Esophagus muscularis mucosa (tissue), 4 donors: ENCODE measurements around the gene COX8A. TPM values are rescaled to one million over a fixed set of nuclear protein-coding genes. Genes with fewer than 3 reads are reported as not detected.

Experiments
- DNase-seq: peaks from one replicate; pipeline ENCODE4 v3.0.0-alpha.2; 2017; ENCODE audit errors: extremely low spot score
- H3K27ac ChIP-seq, 4 donors: fragments of 200-600 bp; sonication (generic); replicated peaks in 1 of 4; 1 replicate in 3 of 4; 2 replicates in 1 of 4; pipeline ENCODE4 v1.5.1; 2016 to 2019; ENCODE audit warnings: mild to moderate bottlenecking in 1 of 4
- H3K27me3 ChIP-seq, 4 donors: fragments of 200-600 bp; sonication (generic); one replicate each; pipeline versions ENCODE4 v1.5.1 to v1.6.0; 2016 to 2019
- H3K36me3 ChIP-seq, 4 donors: fragments of 200-600 bp; sonication (generic); one replicate each; pipeline ENCODE4 v1.5.1; 2016 to 2019
- H3K4me1 ChIP-seq, 4 donors: fragments of 200-600 bp; sonication (generic); one replicate each; pipeline ENCODE4 v1.5.1; 2016 to 2019
- H3K4me3 ChIP-seq, 4 donors: fragments of 200-600 bp; sonication (generic); 1 replicate in 2 of 4; 2 replicates in 2 of 4; pipeline ENCODE4 v1.5.1; 2016 to 2019; ENCODE audit warnings: mild to moderate bottlenecking in 4 of 4, moderate library complexity in 1 of 4
- H3K9me3 ChIP-seq, 4 donors: fragments of 200-600 bp; sonication (generic); 1 replicate in 3 of 4; 2 replicates in 1 of 4; pipeline ENCODE4 v1.5.1; 2016 to 2019
- EP300 ChIP-seq: sonication (generic); formaldehyde crosslinking; IDR thresholded peaks from one replicate; pipeline ENCODE4 v1.6.1; 2017; ENCODE audit warnings: antibody characterized with exemption
- POLR2A ChIP-seq: fragments of 450-650 bp; IDR thresholded peaks from one replicate; pipeline ENCODE4 v1.6.1; 2017; ENCODE audit warnings: antibody characterized with exemption, moderate library complexity, mild to moderate bottlenecking, low read depth
- POLR2AphosphoS5 ChIP-seq, 2 donors: sonication (generic); formaldehyde crosslinking; IDR thresholded peaks; one replicate each; pipeline ENCODE4 v1.6.1; 2017; ENCODE audit warnings: antibody characterized with exemption in 2 of 2
- WGBS: methylation state at CpG from one replicate; pipeline ENCODE4 v1.1.5; 2018; 5-methylcytosine and 5-hydroxymethylcytosine counted together
- intact Hi-C: fragments of 100-400 bp; cut with DNase I; formaldehyde crosslinking; loops from one replicate; pipeline ENCODE4 v1.15.1; 2023
- total RNA-seq, 4 donors: library from RNA; depleted of rRNA; stranded (reverse); fragments of >200 nt; gene quantifications; one replicate each; pipeline versions ENCODE4 v1.1.0 to v1.2.1, GENCODE V29; 2016
- TF ChIP-seq, protein P1 (sequence below), 3 experiments: fragments of 200-600 bp in 2 of 3; fragments of 450-650 bp in 1 of 3; sonication (generic) in 2 of 3; IDR thresholded peaks; one replicate each; pipeline ENCODE4 v1.5.1; 2017 to 2019; ENCODE audit warnings: antibody characterized with exemption in 3 of 3, mild to moderate bottlenecking in 2 of 3, moderate library complexity in 1 of 3

COX8A gene
- total RNA-seq, 4 donors from 2014 or later: 393 to 518 (median 445) TPM

DNA sequence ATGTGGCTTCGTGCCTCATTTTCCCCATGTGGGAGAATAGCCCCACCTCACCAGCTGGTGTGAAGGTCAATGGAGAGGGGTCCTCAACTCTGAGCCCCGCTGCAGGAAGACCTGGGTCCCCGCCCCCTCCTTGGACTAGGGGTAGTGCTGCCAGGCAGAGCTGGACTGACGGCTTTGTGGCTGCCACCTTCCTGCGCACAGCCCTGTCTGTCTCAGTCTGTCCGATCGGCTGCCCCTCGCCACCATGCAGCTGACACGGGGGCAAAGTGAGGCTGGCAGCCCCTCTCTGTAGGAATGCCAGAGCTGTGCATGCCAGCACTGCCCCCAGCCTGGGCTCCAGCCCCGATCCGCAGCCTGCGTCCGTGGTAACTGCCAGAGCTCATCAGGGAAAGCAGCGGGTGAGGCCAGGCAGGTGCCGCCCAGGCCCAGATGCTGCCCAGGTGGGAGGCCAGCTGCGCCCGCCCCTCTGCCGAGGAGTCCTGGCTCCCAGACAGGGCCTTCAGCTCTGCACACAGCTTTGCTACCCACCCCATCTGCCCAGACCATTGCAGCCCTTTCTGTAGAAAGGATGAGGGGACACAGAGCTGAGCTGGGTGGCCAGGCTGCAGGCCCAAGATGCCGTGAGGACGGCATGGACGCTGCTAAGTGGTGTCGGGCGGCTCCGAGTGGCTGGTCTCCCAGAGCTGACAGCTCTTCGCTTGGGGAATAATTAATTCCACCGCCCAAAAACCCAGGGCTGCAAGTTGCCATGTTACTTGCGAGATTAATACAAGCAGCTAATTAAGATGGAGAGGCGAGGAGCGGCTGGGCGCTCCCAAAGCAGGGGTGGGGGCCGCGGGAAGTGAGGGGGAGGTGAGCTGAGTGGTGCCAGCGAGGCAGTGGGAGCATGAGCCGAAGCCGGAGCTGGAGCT lies 41.8 kb downstream of the COX8A start:
- Histone ChIP-seq H3K9me3 (no peaks in the 10 kb centered on the region), H3K27ac (no peak overlapping the region), H3K27me3 (no peaks in the 10 kb centered on the region), H3K36me3 (no peaks in the 10 kb centered on the region), H3K4me3 (no peak overlapping the region), H3K4me1 (peaks cover 0 to 21% (median 0%) of the 10 kb centered on the region in 4 donors)
- no peak for DNase-seq
- intact Hi-C loops: no loop called here
- TF ChIP-seq EP300: no peak
- TF ChIP-seq, protein P1, sequence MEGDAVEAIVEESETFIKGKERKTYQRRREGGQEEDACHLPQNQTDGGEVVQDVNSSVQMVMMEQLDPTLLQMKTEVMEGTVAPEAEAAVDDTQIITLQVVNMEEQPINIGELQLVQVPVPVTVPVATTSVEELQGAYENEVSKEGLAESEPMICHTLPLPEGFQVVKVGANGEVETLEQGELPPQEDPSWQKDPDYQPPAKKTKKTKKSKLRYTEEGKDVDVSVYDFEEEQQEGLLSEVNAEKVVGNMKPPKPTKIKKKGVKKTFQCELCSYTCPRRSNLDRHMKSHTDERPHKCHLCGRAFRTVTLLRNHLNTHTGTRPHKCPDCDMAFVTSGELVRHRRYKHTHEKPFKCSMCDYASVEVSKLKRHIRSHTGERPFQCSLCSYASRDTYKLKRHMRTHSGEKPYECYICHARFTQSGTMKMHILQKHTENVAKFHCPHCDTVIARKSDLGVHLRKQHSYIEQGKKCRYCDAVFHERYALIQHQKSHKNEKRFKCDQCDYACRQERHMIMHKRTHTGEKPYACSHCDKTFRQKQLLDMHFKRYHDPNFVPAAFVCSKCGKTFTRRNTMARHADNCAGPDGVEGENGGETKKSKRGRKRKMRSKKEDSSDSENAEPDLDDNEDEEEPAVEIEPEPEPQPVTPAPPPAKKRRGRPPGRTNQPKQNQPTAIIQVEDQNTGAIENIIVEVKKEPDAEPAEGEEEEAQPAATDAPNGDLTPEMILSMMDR (IDR thresholded peaks at IDR 0.05): no peak
- no peak for TF ChIP-seq POLR2AphosphoS5 (IDR thresholded peaks at IDR 0.05)
- no peak for TF ChIP-seq POLR2A
- WGBS: 93% methylated on average over 28 of the region's 35 CpGs

DNA sequence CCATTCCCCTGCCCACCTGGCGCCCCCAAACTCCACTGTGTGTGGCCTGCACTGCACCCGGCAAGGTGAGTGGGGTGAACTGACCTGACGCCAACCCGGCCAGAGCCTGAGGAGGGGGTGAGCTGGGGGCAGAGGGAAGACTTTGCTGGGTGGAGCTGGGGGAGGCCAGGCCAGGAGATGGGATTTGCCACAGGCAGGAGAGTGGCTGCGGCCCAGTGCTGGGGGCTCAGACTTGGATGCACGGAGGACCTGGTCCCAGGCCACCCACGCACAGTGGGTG lies 43.5 kb downstream of the COX8A start:
- no peaks in the 10 kb centered on the region for H3K36me3 ChIP-seq
- no peak for DNase-seq
- H3K4me3 ChIP-seq: no peak overlapping the region
- H3K4me1 ChIP-seq: peaks cover 0 to 21% (median 0%) of the 10 kb centered on the region in 4 donors
- H3K9me3 ChIP-seq: no peaks in the 10 kb centered on the region
- no peak overlapping the region for H3K27ac ChIP-seq
- no peaks in the 10 kb centered on the region for H3K27me3 ChIP-seq
- WGBS: 93% methylated on average over 4 of the region's 7 CpGs
- intact Hi-C loops: no loop called here
- TF ChIP-seq POLR2A (no peak), EP300 (no peak), POLR2AphosphoS5 (IDR thresholded peaks at IDR 0.05) (no peak)
- TF ChIP-seq, protein P1 (IDR thresholded peaks at IDR 0.05): no peak

DNA sequence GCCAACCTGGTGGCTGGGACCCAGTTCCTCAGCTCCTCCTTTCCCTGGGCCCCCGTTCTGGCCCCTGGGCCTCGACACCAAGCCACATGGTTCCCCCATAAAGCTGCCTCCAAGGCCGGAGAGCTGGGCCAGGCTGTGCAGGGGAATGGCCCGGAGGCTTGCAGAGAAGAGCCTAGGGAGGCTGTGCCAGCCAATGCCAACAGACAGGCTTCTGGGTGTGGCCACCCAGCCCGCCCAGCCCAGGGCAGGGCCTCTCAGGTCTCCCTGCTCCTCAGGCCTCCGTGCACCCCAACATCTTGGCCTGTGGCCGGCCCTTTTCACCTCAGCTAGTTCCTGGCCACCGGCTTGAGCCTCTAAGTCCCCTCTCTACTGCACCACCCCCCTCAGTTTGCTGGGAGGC lies 43.9 kb downstream of the COX8A start:
- H3K4me3 ChIP-seq: no peak overlapping the region
- peaks cover 0 to 21% (median 0%) of the 10 kb centered on the region in 4 donors for H3K4me1 ChIP-seq
- H3K9me3 ChIP-seq: no peaks in the 10 kb centered on the region
- H3K36me3 ChIP-seq: no peaks in the 10 kb centered on the region
- WGBS: 96% methylated on average over 5 of the region's 8 CpGs
- no peak overlapping the region for H3K27ac ChIP-seq
- intact Hi-C loops: no loop called here
- no peak for DNase-seq
- H3K27me3 ChIP-seq: no peaks in the 10 kb centered on the region
- TF ChIP-seq EP300 (no peak), POLR2A (no peak), POLR2AphosphoS5 (IDR thresholded peaks at IDR 0.05) (no peak)
- TF ChIP-seq, protein P1 (IDR thresholded peaks at IDR 0.05): no peak

DNA sequence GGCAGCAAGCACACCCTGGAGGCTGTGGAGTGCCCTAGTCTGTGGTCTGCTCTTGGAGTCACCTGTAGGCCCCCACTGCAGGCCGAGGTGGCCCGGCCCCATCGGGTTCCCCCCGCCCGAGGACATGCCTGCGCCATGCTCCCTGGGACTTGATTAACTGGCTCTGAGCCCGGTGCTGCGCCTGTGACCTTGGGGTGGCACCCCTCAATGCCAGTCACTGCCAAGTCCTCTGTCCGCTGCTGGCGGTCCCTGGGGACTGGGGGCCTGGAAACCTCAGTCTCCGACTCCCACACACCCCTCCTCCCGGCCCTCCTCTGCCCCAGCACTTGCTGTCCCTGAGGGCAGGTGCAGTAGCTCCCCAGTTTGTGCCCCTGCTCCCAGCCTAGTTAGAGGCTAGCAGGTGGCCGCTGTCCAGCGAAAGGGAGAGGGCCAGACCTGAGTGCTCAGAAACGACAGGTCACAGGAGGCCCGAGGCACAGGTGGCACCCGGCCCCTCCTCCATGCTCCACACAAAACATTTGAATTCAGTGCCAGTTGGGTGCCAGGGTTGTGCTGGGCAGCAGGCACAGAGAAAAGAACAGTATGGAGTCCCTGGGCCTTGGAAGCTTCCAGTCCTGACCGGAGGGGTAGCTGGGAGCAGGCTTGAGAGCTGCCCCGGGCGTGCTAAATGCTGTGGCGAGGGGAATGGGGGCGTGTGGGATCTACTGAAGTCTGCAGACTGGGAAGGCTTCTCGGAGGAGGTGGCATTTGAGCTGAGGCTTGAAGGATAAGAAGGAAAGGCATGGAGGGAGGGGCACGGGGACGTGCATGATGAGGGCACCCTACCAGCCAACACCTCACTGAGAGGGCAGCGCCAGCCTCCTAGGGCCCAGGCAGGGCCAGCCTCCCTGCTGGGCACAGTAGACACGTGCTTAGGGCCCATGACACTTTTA lies 45.0 kb downstream of the COX8A start:
- H3K36me3 ChIP-seq: no peaks in the 10 kb centered on the region
- H3K9me3 ChIP-seq: no peaks in the 10 kb centered on the region
- no peak for TF ChIP-seq POLR2AphosphoS5 (IDR thresholded peaks at IDR 0.05)
- TF ChIP-seq, protein P1 (IDR thresholded peaks at IDR 0.05): no peak
- peaks cover 0 to 21% (median 0%) of the 10 kb centered on the region in 4 donors for H3K4me1 ChIP-seq
- H3K4me3 ChIP-seq: no peak overlapping the region
- intact Hi-C loops: no loop called here
- no peak overlapping the region for H3K27ac ChIP-seq
- 87% methylated on average over 22 of the region's 27 CpGs for WGBS
- DNase-seq: no peak
- no peaks in the 10 kb centered on the region for H3K27me3 ChIP-seq
